Stimulated activated naive CD8-positive, alpha-beta T cell treated with anti-CD3 and anti-CD28 coated beads, Interleukin-15, Interleukin-2, amounts not matched to agents 100 ng/mL and 50 ng/mL, for 24 hours (primary cell): Measurements from ENCODE around the gene ONECUT3.
"Not testable (repeated sequence)": the region's sequence is repeated elsewhere in the genome, so short reads cannot be mapped to it uniquely, and the experiment has no call there.

Source experiments
- H3K27ac Mint-ChIP-seq: one replicate; pipeline ENCODE4 v1.8.0; 2021; ENCODE audit warnings: mild to moderate bottlenecking, mixed read lengths
- H3K27me3 Mint-ChIP-seq: one replicate; pipeline ENCODE4 v1.8.0; 2021; ENCODE audit warnings: mixed read lengths
- H3K36me3 Mint-ChIP-seq: one replicate; pipeline ENCODE4 v1.8.0; 2021; ENCODE audit warnings: low read depth, mixed read lengths
- H3K4me1 Mint-ChIP-seq: one replicate; pipeline ENCODE4 v1.8.0; 2021; ENCODE audit warnings: low read depth, mixed read lengths
- H3K4me3 Mint-ChIP-seq: one replicate; pipeline ENCODE4 v1.8.0; 2021; ENCODE audit warnings: mild to moderate bottlenecking, mixed read lengths
- H3K9me3 Mint-ChIP-seq: one replicate; pipeline ENCODE4 v1.8.0; 2021; ENCODE audit warnings: mixed read lengths

Gene ONECUT3

DNA sequence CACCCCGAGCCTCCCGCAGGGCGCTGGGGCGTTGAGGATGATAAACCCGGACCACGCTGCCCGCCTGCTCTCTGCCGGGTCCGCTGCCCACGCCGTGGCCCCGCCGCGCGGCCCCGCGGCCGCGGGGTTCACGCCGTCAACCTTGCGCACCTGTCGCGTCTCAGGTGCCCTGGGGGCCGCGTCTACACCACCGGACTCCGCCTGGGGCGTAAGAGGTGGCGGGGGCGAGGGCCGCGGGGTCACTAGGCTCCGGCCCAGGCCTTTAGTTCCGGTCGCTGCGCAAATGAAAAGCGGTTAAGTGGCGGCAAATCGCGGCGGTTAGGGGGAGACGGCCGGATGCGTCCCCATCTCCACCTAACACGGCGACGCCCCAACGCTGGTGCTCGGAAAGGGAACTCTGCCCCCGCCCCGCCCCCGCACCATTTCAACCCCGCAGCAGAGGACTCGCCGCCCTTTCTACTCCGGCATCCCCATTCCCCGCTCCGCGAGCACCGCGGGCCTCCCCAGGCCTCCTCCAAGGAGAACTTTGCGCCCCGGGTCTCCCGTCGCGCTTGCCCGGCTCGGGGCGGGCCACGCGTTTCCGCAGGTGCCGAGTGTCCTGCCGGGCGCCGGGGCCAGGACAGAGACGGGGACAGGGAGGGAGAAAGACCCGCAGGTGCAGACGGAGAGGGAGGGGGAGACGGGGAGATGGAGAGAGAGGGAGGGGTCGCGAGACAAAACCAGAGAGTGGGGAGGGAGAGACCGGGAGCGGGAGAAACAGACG, 4.3 kb downstream of the ONECUT3 start:
- Mint-ChIP-seq H3K27me3 (peaks cover 58% of the 10 kb centered on the region), H3K4me1 (peaks cover 10% of the 10 kb centered on the region), H3K9me3 (no peaks in the 10 kb centered on the region), H3K36me3 (no peaks in the 10 kb centered on the region), H3K4me3 (no peak overlapping the region), H3K27ac (no peak overlapping the region)

GRCh38 chr19:1758231-1758577, 4.9 kb downstream of the ONECUT3 start:
- H3K27ac Mint-ChIP-seq, result no peak overlapping the region
- no peak overlapping the region for H3K4me3 Mint-ChIP-seq
- H3K9me3 Mint-ChIP-seq, result no peaks in the 10 kb centered on the region
- H3K4me1 Mint-ChIP-seq, result peaks cover 10% of the 10 kb centered on the region
- peaks cover 57% of the 10 kb centered on the region for H3K27me3 Mint-ChIP-seq
- no peaks in the 10 kb centered on the region for H3K36me3 Mint-ChIP-seq

DNA sequence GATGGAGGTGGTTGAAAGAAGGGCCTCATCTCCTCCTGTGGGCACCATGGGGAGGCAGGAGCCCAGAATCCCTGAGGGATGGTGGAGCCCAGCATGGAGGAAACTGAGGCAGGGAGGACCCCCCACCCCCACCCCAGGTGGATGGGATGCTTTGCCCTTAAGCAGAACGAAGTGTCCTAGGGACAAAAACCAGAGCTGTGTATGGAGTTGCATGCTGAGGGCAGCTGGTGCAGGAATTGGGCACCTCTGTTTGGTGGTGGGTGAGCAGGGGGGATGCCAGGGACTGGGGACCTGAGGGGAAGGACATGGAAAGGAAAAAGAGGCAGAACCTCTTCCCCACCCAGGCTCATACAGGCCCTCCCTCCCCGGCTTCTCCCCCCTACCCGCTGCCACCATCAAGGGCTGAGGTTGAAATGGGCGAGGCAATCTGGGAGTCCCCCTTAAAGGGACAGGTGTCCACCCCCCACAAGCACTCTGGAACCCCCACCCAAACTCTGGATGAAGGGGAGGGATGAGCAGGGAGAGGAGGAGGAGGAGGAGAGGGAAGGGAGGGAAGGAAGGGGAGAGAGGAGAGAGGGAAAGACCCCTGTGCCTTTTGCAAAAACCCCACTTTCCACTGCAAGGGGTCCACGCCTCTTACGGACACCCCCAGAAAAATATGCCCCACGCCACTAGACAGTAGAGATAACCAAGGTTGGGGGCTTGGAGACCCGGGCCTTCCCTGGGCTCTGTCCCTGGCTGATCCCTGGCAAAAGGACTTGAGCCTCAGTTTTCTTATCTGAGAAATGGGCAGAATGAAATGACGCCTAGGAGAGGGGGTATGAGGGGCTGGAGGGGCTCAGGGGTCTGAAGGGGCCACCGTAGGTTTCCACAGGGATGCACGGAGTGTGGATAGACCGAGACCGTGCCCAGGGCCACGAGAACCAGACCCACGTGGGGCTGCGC, 5.9 kb downstream of the ONECUT3 start:
- Mint-ChIP-seq H3K27me3 (peaks cover 67% of the 10 kb centered on the region), H3K9me3 (no peaks in the 10 kb centered on the region), H3K4me3 (no peak overlapping the region), H3K36me3 (no peaks in the 10 kb centered on the region), H3K27ac (no peak overlapping the region), H3K4me1 (peaks cover 16% of the 10 kb centered on the region)

- no peaks in the 10 kb centered on the region for H3K9me3 Mint-ChIP-seq
- no peak overlapping the region for H3K4me3 Mint-ChIP-seq
- peaks cover 13% of the 10 kb centered on the region for H3K4me1 Mint-ChIP-seq
- H3K36me3 Mint-ChIP-seq, result no peaks in the 10 kb centered on the region
- no peak overlapping the region for H3K27ac Mint-ChIP-seq
- peaks cover 68% of the 10 kb centered on the region for H3K27me3 Mint-ChIP-seq
These were observed 6.7 kb downstream of the ONECUT3 start for GRCh38 chr19:1760020-1760419.

GRCh38 chr19:1760786-1761527, 7.7 kb downstream of the ONECUT3 start:
- H3K27me3 Mint-ChIP-seq, result peaks cover 72% of the 10 kb centered on the region
- H3K4me1 Mint-ChIP-seq, H3K4me3 Mint-ChIP-seq, H3K36me3 Mint-ChIP-seq, H3K27ac Mint-ChIP-seq, H3K9me3 Mint-ChIP-seq: not testable (repeated sequence)

- H3K27ac Mint-ChIP-seq, result no peak overlapping the region
- no peak overlapping the region for H3K4me3 Mint-ChIP-seq
- peaks cover 9% of the 10 kb centered on the region for H3K4me1 Mint-ChIP-seq
- no peaks in the 10 kb centered on the region for H3K9me3 Mint-ChIP-seq
- no peaks in the 10 kb centered on the region for H3K36me3 Mint-ChIP-seq
- peaks cover 69% of the 10 kb centered on the region for H3K27me3 Mint-ChIP-seq
These were observed 8.4 kb downstream of the ONECUT3 start for GRCh38 chr19:1761528-1762242.

GRCh38 chr19:1762243-1763117, 9.2 kb downstream of the ONECUT3 start:
- H3K27me3 Mint-ChIP-seq, result peaks cover 64% of the 10 kb centered on the region
- no peaks in the 10 kb centered on the region for H3K9me3 Mint-ChIP-seq
- H3K4me3 Mint-ChIP-seq, result no peak overlapping the region
- H3K27ac Mint-ChIP-seq, result no peak overlapping the region
- H3K36me3 Mint-ChIP-seq, result no peaks in the 10 kb centered on the region
- H3K4me1 Mint-ChIP-seq, result peaks cover 6% of the 10 kb centered on the region

GRCh38 chr19:1763648-1764639, 10.6 kb downstream of the ONECUT3 start:
- no peak overlapping the region for H3K27ac Mint-ChIP-seq

DNA sequence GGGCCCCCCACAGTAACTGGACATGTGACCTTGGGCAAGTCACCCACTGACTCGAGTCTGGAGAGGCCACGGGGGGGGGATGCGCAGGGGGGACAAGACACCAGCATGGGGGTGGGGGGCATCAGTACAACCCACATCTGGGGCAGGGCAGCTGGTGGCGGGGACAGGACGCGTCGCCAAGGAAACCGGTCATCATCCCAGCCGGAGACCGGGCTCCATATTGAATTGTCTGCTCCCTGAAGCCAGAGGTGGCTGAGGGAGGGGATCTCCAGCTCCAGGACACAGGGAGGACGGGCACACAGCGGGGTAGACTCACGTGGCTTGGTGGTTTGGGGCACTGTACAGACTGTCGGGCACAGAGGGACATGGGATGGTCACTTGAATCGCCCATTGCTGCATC, 11.4 kb downstream of the ONECUT3 start:
- Mint-ChIP-seq H3K36me3 (no peaks in the 10 kb centered on the region), H3K4me1 (peaks cover 6% of the 10 kb centered on the region), H3K27ac (no peak overlapping the region), H3K9me3 (no peaks in the 10 kb centered on the region), H3K27me3 (peaks cover 67% of the 10 kb centered on the region), H3K4me3 (no peak overlapping the region)

More at GRCh38 chr19:1763648-1764639, 10.6 kb downstream of the ONECUT3 start:
- no peaks in the 10 kb centered on the region for H3K9me3 Mint-ChIP-seq
- H3K27me3 Mint-ChIP-seq, result peaks cover 67% of the 10 kb centered on the region
- peaks cover 6% of the 10 kb centered on the region for H3K4me1 Mint-ChIP-seq
- H3K36me3 Mint-ChIP-seq, result no peaks in the 10 kb centered on the region
- no peak overlapping the region for H3K4me3 Mint-ChIP-seq

DNA sequence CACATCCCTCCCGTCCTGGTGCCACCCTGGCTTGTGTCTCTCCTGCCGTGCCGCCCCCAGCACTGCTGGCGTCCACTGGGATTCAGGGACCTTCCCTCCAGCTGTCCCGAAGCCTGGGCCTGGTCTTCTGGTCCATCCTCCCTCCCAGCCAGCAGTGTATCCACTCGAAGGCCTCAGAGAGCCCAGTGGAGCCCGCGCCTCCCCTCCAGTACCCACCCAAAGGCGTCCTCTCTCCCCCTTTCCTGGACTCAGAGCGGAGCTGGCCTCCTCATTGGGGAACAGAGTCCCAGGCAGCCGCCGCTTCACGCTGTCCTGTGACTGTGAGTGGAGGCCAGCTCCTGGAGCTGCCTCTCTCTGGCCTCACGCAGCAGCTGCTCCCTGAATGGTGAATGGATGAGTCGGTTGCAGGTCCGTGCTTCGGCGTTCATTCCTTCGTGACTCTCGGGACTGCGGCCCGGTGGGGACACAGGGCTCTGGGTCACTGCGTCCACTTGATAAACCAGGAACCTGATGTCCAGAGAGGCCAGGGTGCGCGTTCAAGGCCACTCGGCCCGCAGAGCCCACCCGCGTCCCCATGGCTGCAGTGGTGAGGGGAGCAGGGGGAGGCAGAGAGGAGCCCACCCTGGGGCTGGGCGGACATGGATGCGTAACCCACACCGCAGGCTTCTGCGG, 12.1 kb downstream of the ONECUT3 start:
- H3K4me3 Mint-ChIP-seq, result no peak overlapping the region
- H3K9me3 Mint-ChIP-seq, result no peaks in the 10 kb centered on the region
- no peak overlapping the region for H3K27ac Mint-ChIP-seq
- peaks cover 73% of the 10 kb centered on the region for H3K27me3 Mint-ChIP-seq
- no peaks in the 10 kb centered on the region for H3K36me3 Mint-ChIP-seq
- H3K4me1 Mint-ChIP-seq, result peaks cover 6% of the 10 kb centered on the region

GRCh38 chr19:1765904-1766799, 12.8 kb downstream of the ONECUT3 start:
- H3K4me3 Mint-ChIP-seq, result no peak overlapping the region
- peaks cover 7% of the 10 kb centered on the region for H3K9me3 Mint-ChIP-seq
- H3K36me3 Mint-ChIP-seq, result peaks cover 5% of the 10 kb centered on the region
- H3K27me3 Mint-ChIP-seq, result peaks cover 74% of the 10 kb centered on the region
- H3K27ac Mint-ChIP-seq, result no peak overlapping the region
- peaks cover 6% of the 10 kb centered on the region for H3K4me1 Mint-ChIP-seq
